Cardiac ventricle fibroblast (primary cell): ENCODE measurements around the gene ZCCHC13. TPM values are rescaled to one million over a fixed set of nuclear protein-coding genes. Genes with fewer than 3 reads are reported as not detected.

Experiments
- total RNA-seq: library from RNA; depleted of rRNA; stranded (reverse); fragments of >200 nt; gene quantifications from 2 replicates; pipeline ENCODE4 v1.2.3, GENCODE V29; 2015

The ZCCHC13 gene
- total RNA-seq, result not detected in 2 replicates

GRCh38 chrX:74304016-74304415 is at the start of gene ZCCHC13:
TSS of gene ZCCHC13 (plus strand) at chrX:74304180. CDS start at chrX:74304267, 87 bp downstream.

Other genes starting within 250 kb of the ZCCHC13 start
- 17.5 and 17.6 TPM in 2 replicates for gene SLC16A2, start 117.3 kb downstream of the ZCCHC13 start, total RNA-seq